Posterior vena cava (tissue), 2 donors: ENCODE data around the gene FABP6. TPM values are rescaled to one million over a fixed set of nuclear protein-coding genes. Genes with fewer than 3 reads are reported as not detected.

Experiments
- DNase-seq: peaks from one replicate; pipeline ENCODE4 v3.0.0-alpha.2; 2020; ENCODE audit warnings: low spot score
- intact Hi-C, 2 donors: fragments of 100-400 bp; cut with DNase I; formaldehyde crosslinking; loops; one replicate each; pipeline versions ENCODE4 v1.14.1 to v1.14.2; 2022 to 2023
- total RNA-seq, 2 donors: library from RNA; stranded (reverse); fragmentation: NEBNext Ultra II Directional; extraction: Animal tissue kit (Norgen Biotek cat#: 25700); gene quantifications; one replicate each; pipeline ENCODE4 v1.2.1, GENCODE V29; 2021
- donor health status: DM: yes; HTN: yes; CAD: no.
- donor health status: DM: yes; HTN: yes; CAD: no.

The FABP6 gene
- total RNA-seq, 2 donors from 2014 or later, result not detected

GRCh38 chr5:160254706-160255105 is 25.4 kb downstream of the FABP6 start:
- intact Hi-C loops, result no loop called here

GRCh38 chr5:160259341-160259740 is 30.0 kb downstream of the FABP6 start:
- DNase-seq, result peak; percentile 40
- intact Hi-C loops, result no loop called here

More at GRCh38 chr5:160254706-160255105, 25.4 kb downstream of the FABP6 start:
- DNase-seq, result no peak

- intact Hi-C loops, result no loop called here
- peak; percentile 58 for DNase-seq
Observed at GRCh38 chr5:160260006-160260775, 30.9 kb downstream of the FABP6 start.

- peak; percentile 79 for DNase-seq
- intact Hi-C loops, result no loop called here
Observed at GRCh38 chr5:160260881-160261815, 31.8 kb downstream of the FABP6 start.

- intact Hi-C loops, result no loop called here
- no peak for DNase-seq
Observed at GRCh38 chr5:160262151-160263074, 33.1 kb downstream of the FABP6 start.

GRCh38 chr5:160263326-160263855 is 34.1 kb downstream of the FABP6 start:
- intact Hi-C loops, result no loop called here
- no peak for DNase-seq

GRCh38 chr5:160266044-160266443 is 36.7 kb downstream of the FABP6 start:
- no peak for DNase-seq
- intact Hi-C loops, result no loop called here

- no peak for DNase-seq
- intact Hi-C loops, result no loop called here
Observed at GRCh38 chr5:160266752-160267345, 37.5 kb downstream of the FABP6 start.

- DNase-seq, result no peak
- intact Hi-C loops, result no loop called here
Observed at GRCh38 chr5:160268121-160268520, 38.8 kb downstream of the FABP6 start.

- DNase-seq, result peak; percentile 96
- intact Hi-C loops, result no loop called here
Observed at GRCh38 chr5:160269017-160269416, 39.7 kb downstream of the FABP6 start.

- intact Hi-C loops, result loop anchor here in 1 of 2 donors (10.0 kb wide), 1 partner anchor 886 kb away; no protein-coding TSS in a partner anchor
Observed at GRCh38 chr5:160270704-160271103, 41.4 kb downstream of the FABP6 start.

GRCh38 chr5:160271396-160271795 is 42.1 kb downstream of the FABP6 start:
- no peak for DNase-seq
- intact Hi-C loops, result loop anchor here in 1 of 2 donors (10.0 kb wide), 1 partner anchor 887 kb away; no protein-coding TSS in a partner anchor

More at GRCh38 chr5:160270704-160271103, 41.4 kb downstream of the FABP6 start:
- no peak for DNase-seq

- intact Hi-C loops, result loop anchor here in 1 of 2 donors (10.0 kb wide), 1 partner anchor 887 kb away; no protein-coding TSS in a partner anchor
- DNase-seq, result no peak
Observed at GRCh38 chr5:160271836-160272235, 42.5 kb downstream of the FABP6 start.

- intact Hi-C loops, result loop anchor here in 1 of 2 donors (10.0 kb wide), 1 partner anchor 887 kb away; no protein-coding TSS in a partner anchor
- no peak for DNase-seq
Observed at GRCh38 chr5:160272264-160272663, 43.0 kb downstream of the FABP6 start.

GRCh38 chr5:160272889-160273288 is 43.6 kb downstream of the FABP6 start:
- DNase-seq, result no peak
- intact Hi-C loops, result loop anchor here in 1 of 2 donors (10.0 kb wide), 1 partner anchor 888 kb away; no protein-coding TSS in a partner anchor

GRCh38 chr5:160274483-160274931 is 45.2 kb downstream of the FABP6 start:
- no peak for DNase-seq
- intact Hi-C loops, result loop anchor here in 1 of 2 donors (10.0 kb wide), 1 partner anchor 890 kb away; no protein-coding TSS in a partner anchor

GRCh38 chr5:160278343-160278742 is 49.0 kb downstream of the FABP6 start:
- intact Hi-C loops, result loop anchor here in 1 of 2 donors (10.0 kb wide), 1 partner anchor 894 kb away; no protein-coding TSS in a partner anchor
- no peak for DNase-seq
